Measurements from ENCODE around the gene CMSS1. TPM values are rescaled to one million over a fixed set of nuclear protein-coding genes. Genes with fewer than 3 reads are reported as not detected.

CMSS1 gene
- total RNA-seq, 1 experiment from 2014 or later = 86.3 TPM

- in situ Hi-C loops (cut with HindIII; ENCODE audit: low pct_unique_long_range_greater_than_20kb, low sequenced_read_pairs) = no loop called here
- ChIA-PET POLR2A (no interaction called here), CTCF (no interaction called here)
- Histone ChIP-seq H3K36me3 (ENCODE audit: control insufficient read depth, insufficient read depth, low read length) (no peaks in the 10 kb centered on the region), H3K27ac (ENCODE audit: low read length) (no peak overlapping the region), H3K27me3 (ENCODE audit: control insufficient read depth, insufficient read depth, low read length) (no peaks in the 10 kb centered on the region), H3K9me3 (ENCODE audit: control insufficient read depth, insufficient read depth, low read depth, low read length) (peaks cover 9% of the 10 kb centered on the region), H3K4me1 (ENCODE audit: control insufficient read depth, insufficient read depth, low read length) (no peaks in the 10 kb centered on the region), H3K4me3 (ENCODE audit: low read depth in 2 of 2, low read length in 2 of 2) (no peak overlapping the region)
- TF ChIP-seq POLR2AphosphoS5 (IDR thresholded peaks at IDR 0.05; ENCODE audit: low read depth, low read length) = no peak
- TF ChIP-seq REST (IDR thresholded peaks at IDR 0.05; ENCODE audit: insufficient read depth in 1 of 2, low read depth in 2 of 2, low read length in 1 of 2) = no peak
- no peak for TF ChIP-seq TCF7L2 (IDR thresholded peaks at IDR 0.05; ENCODE audit: low read depth, low read length)
- TF ChIP-seq CTCF (IDR thresholded peaks at IDR 0.05) = no peak
- TF ChIP-seq SIN3A (IDR thresholded peaks at IDR 0.05; ENCODE audit: borderline replicate concordance, insufficient read depth, low read depth, low read length) = no peak
- ATAC-seq (no peak), DNase-seq (ENCODE audit: low read depth, low spot score) (no peak)
- intact Hi-C loops (cut with micrococcal nuclease; ENCODE audit: unreplicated experiment) = no loop called here
- BruUV-seq (replicated peaks) = no TSS peak
Measured at GRCh38 chr3:100160521-100160920, 342.9 kb downstream of the CMSS1 start.

- Histone ChIP-seq H3K9me3 (ENCODE audit: control insufficient read depth, insufficient read depth, low read depth, low read length) (no peaks in the 10 kb centered on the region), H3K27me3 (ENCODE audit: control insufficient read depth, insufficient read depth, low read length) (no peaks in the 10 kb centered on the region), H3K36me3 (ENCODE audit: control insufficient read depth, insufficient read depth, low read length) (no peaks in the 10 kb centered on the region), H3K27ac (ENCODE audit: low read length) (no peak overlapping the region), H3K4me3 (ENCODE audit: low read depth in 2 of 2, low read length in 2 of 2) (no peak overlapping the region), H3K4me1 (ENCODE audit: control insufficient read depth, insufficient read depth, low read length) (no peaks in the 10 kb centered on the region)
- CTCF ChIA-PET = no interaction called here
- no TSS peak for BruUV-seq (replicated peaks)
- POLR2A ChIA-PET = no interaction called here
- in situ Hi-C loops (cut with HindIII; ENCODE audit: low pct_unique_long_range_greater_than_20kb, low sequenced_read_pairs) (no loop called here), intact Hi-C loops (cut with micrococcal nuclease; ENCODE audit: unreplicated experiment) (no loop called here)
- ATAC-seq (no peak), DNase-seq (ENCODE audit: low read depth, low spot score) (no peak)
- TF ChIP-seq POLR2AphosphoS5 (IDR thresholded peaks at IDR 0.05; ENCODE audit: low read depth, low read length) (no peak), CTCF (IDR thresholded peaks at IDR 0.05) (no peak), TCF7L2 (IDR thresholded peaks at IDR 0.05; ENCODE audit: low read depth, low read length) (no peak), SIN3A (IDR thresholded peaks at IDR 0.05; ENCODE audit: borderline replicate concordance, insufficient read depth, low read depth, low read length) (no peak), REST (IDR thresholded peaks at IDR 0.05; ENCODE audit: insufficient read depth in 1 of 2, low read depth in 2 of 2, low read length in 1 of 2) (no peak)
Measured at GRCh38 chr3:100163787-100164186, 346.1 kb downstream of the CMSS1 start.
